Panc1 (cell line): ENCODE results near the gene LRRC8B.

Experiments used
- CTCF ChIP-seq: fragments of 450-650 bp; IDR thresholded peaks from 2 replicates; pipeline ENCODE4 v1.5.1; 2017; ENCODE audit warnings: mild to moderate bottlenecking
- POLR2AphosphoS5 ChIP-seq: IDR thresholded peaks from 2 replicates; pipeline ENCODE4 v1.6.1; 2012; ENCODE audit warnings: mild to moderate bottlenecking, low read depth, low read length, moderate library complexity

- no peak for TF ChIP-seq CTCF
- no peak for TF ChIP-seq POLR2AphosphoS5
Measured at GRCh38 chr1:89613928-89614327, 89.3 kb downstream of the LRRC8B start.
